Transverse colon (tissue), 4 donors: ENCODE data around the gene MCTP2.

Experiments
- EP300 ChIP-seq: sonication (generic); formaldehyde crosslinking; IDR thresholded peaks from one replicate; pipeline ENCODE4 v1.6.1; 2017; ENCODE audit warnings: antibody characterized with exemption, low read depth
- POLR2A ChIP-seq: fragments of 450-650 bp; IDR thresholded peaks from one replicate; pipeline ENCODE4 v1.6.1; 2016; ENCODE audit warnings: antibody characterized with exemption, mild to moderate bottlenecking, moderate library complexity
- POLR2AphosphoS5 ChIP-seq, 3 donors: sonication (generic); formaldehyde crosslinking; IDR thresholded peaks; one replicate each; pipeline ENCODE4 v1.6.1; 2016; ENCODE audit warnings: antibody characterized with exemption in 3 of 3
- TF ChIP-seq, protein P1 (sequence below), 5 experiments: fragments of 200-600 bp in 3 of 5; fragments of 450-650 bp in 2 of 5; sonication (generic) in 3 of 5; IDR thresholded peaks; 1 replicate in 2 of 5; 2 replicates in 3 of 5; pipeline ENCODE4 v1.5.1; 2016 to 2017; ENCODE audit warnings: antibody characterized with exemption in 5 of 5, inconsistent platforms in 3 of 5, mild to moderate bottlenecking in 2 of 5, moderate library complexity in 1 of 5

DNA sequence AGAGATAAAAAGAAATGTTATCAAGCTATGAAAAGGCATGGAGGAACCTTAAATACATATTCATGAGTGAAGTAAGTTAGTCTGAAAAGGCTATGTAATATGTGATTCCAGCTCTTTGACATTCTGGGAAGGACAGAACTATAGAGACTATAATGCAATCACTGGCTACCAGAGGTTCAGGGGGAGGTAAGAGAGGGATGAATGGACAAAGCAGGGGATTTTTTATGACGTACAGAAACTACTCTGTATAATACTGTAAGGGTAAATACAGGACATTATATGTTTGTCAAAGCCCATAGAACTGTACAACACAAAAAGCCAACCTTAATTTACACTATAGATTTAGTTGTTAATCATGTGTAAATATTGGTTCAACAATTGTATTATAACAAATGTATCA is 46.1 kb downstream of the MCTP2 start:
- TF ChIP-seq, protein P1, sequence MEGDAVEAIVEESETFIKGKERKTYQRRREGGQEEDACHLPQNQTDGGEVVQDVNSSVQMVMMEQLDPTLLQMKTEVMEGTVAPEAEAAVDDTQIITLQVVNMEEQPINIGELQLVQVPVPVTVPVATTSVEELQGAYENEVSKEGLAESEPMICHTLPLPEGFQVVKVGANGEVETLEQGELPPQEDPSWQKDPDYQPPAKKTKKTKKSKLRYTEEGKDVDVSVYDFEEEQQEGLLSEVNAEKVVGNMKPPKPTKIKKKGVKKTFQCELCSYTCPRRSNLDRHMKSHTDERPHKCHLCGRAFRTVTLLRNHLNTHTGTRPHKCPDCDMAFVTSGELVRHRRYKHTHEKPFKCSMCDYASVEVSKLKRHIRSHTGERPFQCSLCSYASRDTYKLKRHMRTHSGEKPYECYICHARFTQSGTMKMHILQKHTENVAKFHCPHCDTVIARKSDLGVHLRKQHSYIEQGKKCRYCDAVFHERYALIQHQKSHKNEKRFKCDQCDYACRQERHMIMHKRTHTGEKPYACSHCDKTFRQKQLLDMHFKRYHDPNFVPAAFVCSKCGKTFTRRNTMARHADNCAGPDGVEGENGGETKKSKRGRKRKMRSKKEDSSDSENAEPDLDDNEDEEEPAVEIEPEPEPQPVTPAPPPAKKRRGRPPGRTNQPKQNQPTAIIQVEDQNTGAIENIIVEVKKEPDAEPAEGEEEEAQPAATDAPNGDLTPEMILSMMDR (IDR thresholded peaks at IDR 0.05) = no peak
- no peak for TF ChIP-seq POLR2AphosphoS5 (IDR thresholded peaks at IDR 0.05)
- no peak for TF ChIP-seq POLR2A
- no peak for TF ChIP-seq EP300
